ENCODE measurements around the gene CCT2. TPM values are rescaled to one million over a fixed set of nuclear protein-coding genes. Genes with fewer than 3 reads are reported as not detected.
"Not testable (repeated sequence)": the region's sequence is repeated elsewhere in the genome, so short reads cannot be mapped to it uniquely, and the experiment has no call there.

CCT2 gene
- total and polyA plus RNA-seq, 12 donors, result 41.3 to 190 (median 84.6) TPM

- intact Hi-C loops (cut with DNase I), result no loop called here
- H3K4me3 ChIP-seq, result no peak overlapping the region
- H3K4me1 ChIP-seq, result peaks cover 0 to 17% (median 0%) of the 10 kb centered on the region in 9 donors
- no peaks in the 10 kb centered on the region for H3K9me3 ChIP-seq
- ATAC-seq (no peak), DNase-seq (no peak)
- TF ChIP-seq CTCF (IDR thresholded peaks at IDR 0.05), result no peak
- H3K27ac ChIP-seq, result no peak overlapping the region
- H3K36me3 ChIP-seq, result peaks cover 0 to 81% (median 47%) of the 10 kb centered on the region in 9 donors
- H3K27me3 ChIP-seq, result no peaks in the 10 kb centered on the region
Observed at GRCh38 chr12:69600804-69601203, 15.5 kb downstream of the CCT2 start.

- no peak overlapping the region for H3K4me3 ChIP-seq
- intact Hi-C loops (cut with DNase I), result no loop called here
- no peaks in the 10 kb centered on the region for H3K9me3 ChIP-seq
- DNase-seq (no peak), ATAC-seq (no peak)
- H3K36me3 ChIP-seq, result peaks cover 0 to 68% (median 38%) of the 10 kb centered on the region in 9 donors
- H3K27me3 ChIP-seq, result no peaks in the 10 kb centered on the region
- H3K27ac ChIP-seq, result no peak overlapping the region
- peaks cover 0 to 10% (median 0%) of the 10 kb centered on the region in 9 donors for H3K4me1 ChIP-seq
- no peak for TF ChIP-seq CTCF (IDR thresholded peaks at IDR 0.05)
- WGBS, 2 donors, result 73 to 90% methylated on average over 6 of the region's 6 CpGs
Observed at GRCh38 chr12:69601962-69602685, 16.9 kb downstream of the CCT2 start.

GRCh38 chr12:69602954-69603353 is 17.7 kb downstream of the CCT2 start:
- no peak overlapping the region for H3K4me3 ChIP-seq
- TF ChIP-seq CTCF (IDR thresholded peaks at IDR 0.05), result no peak
- no peaks in the 10 kb centered on the region for H3K9me3 ChIP-seq
- intact Hi-C loops (cut with DNase I), result no loop called here
- DNase-seq (no peak), ATAC-seq (no peak)
- no peak overlapping the region for H3K27ac ChIP-seq
- peaks cover 0 to 10% (median 0%) of the 10 kb centered on the region in 9 donors for H3K4me1 ChIP-seq
- peaks cover 0 to 60% (median 32%) of the 10 kb centered on the region in 9 donors for H3K36me3 ChIP-seq
- no peaks in the 10 kb centered on the region for H3K27me3 ChIP-seq

GRCh38 chr12:69603556-69603955 is 18.3 kb downstream of the CCT2 start:
- H3K27ac ChIP-seq; H3K9me3 ChIP-seq; H3K27me3 ChIP-seq; intact Hi-C loops (cut with DNase I); ATAC-seq; H3K4me1 ChIP-seq; DNase-seq; H3K4me3 ChIP-seq: not testable (repeated sequence)
- peaks cover 0 to 54% (median 28%) of the 10 kb centered on the region in 9 donors for H3K36me3 ChIP-seq
- whole genome bisulfite sequencing, 2 donors, result 97 to 99% methylated on average over 4 to 5 of the region's 6 CpGs

GRCh38 chr12:69604275-69604674 is 19.0 kb downstream of the CCT2 start:
- WGBS, 2 donors, result 84 to 87% methylated on average over 2 of the region's 3 CpGs
- ATAC-seq, H3K9me3 ChIP-seq: not testable (repeated sequence)

More at GRCh38 chr12:69604275-69604674, 19.0 kb downstream of the CCT2 start:
- intact Hi-C loops (cut with DNase I), result loop anchor here in 1 of 10 donors (2.0 kb wide), 1 partner anchor 39 kb away; no protein-coding TSS in a partner anchor
- not testable (repeated sequence) for DNase-seq, H3K4me1 ChIP-seq, H3K27me3 ChIP-seq, H3K27ac ChIP-seq, H3K4me3 ChIP-seq
- peaks cover 0 to 47% (median 22%) of the 10 kb centered on the region in 9 donors for H3K36me3 ChIP-seq

Data from heart right ventricle (tissue), 16 donors.